ENCODE data around the gene LCN9.

DNA sequence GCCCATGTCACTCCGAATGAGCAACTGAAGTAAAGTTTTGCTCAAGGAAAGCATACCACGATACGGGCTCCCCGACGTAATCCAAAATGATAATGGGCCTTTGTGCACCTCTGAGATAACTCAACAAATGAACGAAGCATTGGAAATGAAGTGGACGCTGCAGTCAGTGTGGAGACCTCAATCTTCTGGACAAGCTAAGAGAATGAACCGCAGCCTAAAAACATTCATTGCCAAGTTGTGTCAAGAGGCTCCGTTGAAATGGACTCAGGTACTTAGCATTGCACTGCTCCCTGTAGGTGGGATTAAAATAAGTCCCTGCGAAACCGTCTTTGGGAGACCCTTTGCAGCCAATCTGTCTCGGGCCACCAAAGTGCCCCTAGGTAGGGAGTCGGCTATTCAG is 3.9 kb upstream of the LCN9 start:
- TF ChIP-seq POLR2A (IDR thresholded peaks at IDR 0.05; ENCODE audit: low read depth, low read length) (no peak), POLR2AphosphoS5 (IDR thresholded peaks at IDR 0.05; ENCODE audit: low read depth, low read length) (no peak)

All from GM12892 (cell line).